Measurements from ENCODE around the gene THOC1. TPM values are rescaled to one million over a fixed set of nuclear protein-coding genes. Genes with fewer than 3 reads are reported as not detected.

Gene THOC1
- total and polyA plus RNA-seq, 5 experiments from 2014 or later: 12.4 to 88.5 (median 16.4) TPM

- no peaks in the 10 kb centered on the region for H3K27me3 Mint-ChIP-seq
- H3K27ac Mint-ChIP-seq: peak overlapping the region in 9 of 10 donors; percentile 9 to 100 (median 74)
- H3K4me3 Mint-ChIP-seq: peak overlapping the region; percentile 46 to 100 (median 98)
- H3K36me3 Mint-ChIP-seq: peaks cover 0 to 12% (median 6%) of the 10 kb centered on the region in 3 donors
- no peaks in the 10 kb centered on the region for H3K9me3 Mint-ChIP-seq
- DNase-seq: no peak
- no peak for ATAC-seq
- peaks cover 9 to 40% (median 39%) of the 10 kb centered on the region in 4 donors for H3K4me1 Mint-ChIP-seq
- POLR2A ChIA-PET: no interaction called here
These were observed 1.7 kb upstream of the THOC1 start for GRCh38 chr18:269480-270095.

DNA sequence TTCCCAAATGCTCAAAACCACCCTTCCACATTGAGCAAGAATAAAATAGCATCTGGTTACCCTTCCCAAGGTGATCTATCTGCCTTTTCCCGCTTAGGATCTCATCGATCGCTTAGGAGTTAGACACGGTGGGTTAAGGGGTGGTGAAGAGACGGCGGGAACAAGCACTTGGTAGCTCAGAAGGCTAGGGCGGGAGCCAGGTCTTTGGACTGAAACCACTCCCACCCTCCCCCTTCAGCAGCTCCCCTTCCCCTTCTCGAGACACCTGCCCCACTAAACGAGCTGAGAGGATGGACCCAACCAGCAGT is 513 bp downstream of the THOC1 start:
- ATAC-seq: no peak
- DNase-seq: no peak
- H3K27ac Mint-ChIP-seq: peak overlapping the region; percentile 63 to 100 (median 100)
- H3K9me3 Mint-ChIP-seq: no peaks in the 10 kb centered on the region
- peak overlapping the region; percentile 93 to 100 (median 98) for H3K4me3 Mint-ChIP-seq
- POLR2A ChIA-PET: interaction anchor here (1.0 to 1.8 kb wide), 7 partner anchors 9 to 563 kb away, joined by 4 to 22 read pairs (median 5); partner anchors contain the start of genes ENOSF1 and USP14
- H3K27me3 Mint-ChIP-seq: no peaks in the 10 kb centered on the region
- peaks cover 11 to 33% (median 13%) of the 10 kb centered on the region in 3 donors for H3K36me3 Mint-ChIP-seq
- H3K4me1 Mint-ChIP-seq: peaks cover 15 to 48% (median 45%) of the 10 kb centered on the region in 4 donors

- no peak overlapping the region for H3K4me3 Mint-ChIP-seq
- peak overlapping the region in 1 of 10 donors; percentile 12 for H3K27ac Mint-ChIP-seq
- H3K36me3 Mint-ChIP-seq: peaks cover 17 to 81% (median 31%) of the 10 kb centered on the region in 3 donors
- no peak for ATAC-seq
- no peak for DNase-seq
- H3K9me3 Mint-ChIP-seq: no peaks in the 10 kb centered on the region
- H3K4me1 Mint-ChIP-seq: peaks cover 12 to 21% (median 16%) of the 10 kb centered on the region in 4 donors
- no peaks in the 10 kb centered on the region for H3K27me3 Mint-ChIP-seq
- POLR2A ChIA-PET: no interaction called here
These were observed 6.3 kb downstream of the THOC1 start for GRCh38 chr18:261398-262073.

DNA sequence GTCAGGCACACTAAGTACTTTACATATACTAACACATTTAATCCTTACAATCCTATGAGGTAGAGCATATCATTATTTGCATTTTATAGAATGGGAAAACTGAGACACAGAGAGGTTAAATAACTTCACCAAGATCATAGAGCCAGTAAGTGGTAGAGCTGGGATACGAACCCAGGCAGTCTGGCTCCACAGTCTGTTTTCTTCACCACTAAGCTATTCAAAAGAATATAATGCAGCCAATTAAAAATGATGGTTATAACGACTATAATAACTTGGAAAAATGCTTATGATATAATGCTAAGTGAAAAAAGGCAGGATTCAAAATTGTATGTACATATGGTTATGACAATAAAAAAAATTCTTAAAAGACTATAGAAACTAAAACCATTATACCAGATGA is 7.3 kb downstream of the THOC1 start:
- POLR2A ChIA-PET: no interaction called here
- H3K36me3 Mint-ChIP-seq: peaks cover 17 to 86% (median 37%) of the 10 kb centered on the region in 3 donors

DNA sequence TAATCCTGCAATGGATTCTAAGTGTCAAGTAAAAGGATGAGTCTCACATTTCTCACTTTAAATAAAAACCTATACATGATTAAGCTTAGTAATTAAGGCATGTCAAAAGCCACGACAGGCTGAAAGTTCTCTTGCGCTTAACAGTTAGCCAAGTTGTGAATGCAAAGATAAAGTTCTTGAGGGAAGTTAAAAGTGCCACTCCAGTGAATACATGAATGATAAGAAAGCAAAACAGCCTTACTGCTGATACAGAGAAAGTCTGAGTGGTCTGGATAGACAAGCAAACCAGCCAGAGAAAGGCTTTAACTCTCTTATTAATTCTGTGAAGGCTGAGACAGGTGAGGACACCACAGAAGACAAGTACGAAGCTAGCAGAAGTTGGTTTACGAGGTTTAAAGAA is 12.7 kb downstream of the THOC1 start:
- no peak for ATAC-seq
- Mint-ChIP-seq H3K4me3 (no peak overlapping the region), H3K4me1 (no peaks in the 10 kb centered on the region), H3K36me3 (peaks cover 13 to 88% (median 50%) of the 10 kb centered on the region in 3 donors), H3K9me3 (no peaks in the 10 kb centered on the region), H3K27ac (no peak overlapping the region), H3K27me3 (no peaks in the 10 kb centered on the region)
- POLR2A ChIA-PET: interaction anchor here (1.2 kb wide), 1 partner anchor 13 kb away, joined by 4 read pairs; the partner anchor contains the start of gene THOC1
- DNase-seq: no peak

More for the DNA sequence above, 7.3 kb downstream of the THOC1 start:
- no peaks in the 10 kb centered on the region for H3K27me3 Mint-ChIP-seq
- ATAC-seq (no peak), DNase-seq (no peak)
- no peaks in the 10 kb centered on the region for H3K9me3 Mint-ChIP-seq
- H3K4me3 Mint-ChIP-seq: no peak overlapping the region
- peaks cover 4 to 12% (median 10%) of the 10 kb centered on the region in 4 donors for H3K4me1 Mint-ChIP-seq
- no peak overlapping the region for H3K27ac Mint-ChIP-seq

DNA sequence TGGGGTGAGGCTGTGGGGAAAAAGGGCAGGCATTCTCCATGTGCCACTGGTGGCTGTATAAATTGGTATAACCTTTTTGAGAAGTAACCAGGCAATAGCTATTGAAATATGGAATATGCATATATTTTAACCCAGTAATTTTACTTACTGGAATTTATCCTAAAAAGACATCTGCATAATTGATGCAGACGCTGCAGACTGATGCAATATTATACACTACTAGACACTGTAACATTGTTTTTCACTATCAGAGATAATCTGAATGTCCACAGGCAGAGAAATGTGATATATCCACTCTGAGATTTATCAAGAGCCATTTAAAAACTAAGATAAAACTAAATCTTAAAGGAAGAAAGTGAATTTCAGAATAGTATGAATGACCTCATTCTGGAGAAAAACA is 14.7 kb downstream of the THOC1 start:
- no peak overlapping the region for H3K4me3 Mint-ChIP-seq
- H3K27me3 Mint-ChIP-seq: no peaks in the 10 kb centered on the region
- H3K36me3 Mint-ChIP-seq: peaks cover 11 to 89% (median 45%) of the 10 kb centered on the region in 3 donors
- no peak for ATAC-seq
- H3K9me3 Mint-ChIP-seq: no peaks in the 10 kb centered on the region
- H3K27ac Mint-ChIP-seq: no peak overlapping the region
- POLR2A ChIA-PET: interaction anchor here (0.6 kb wide), 1 partner anchor 9 kb away, joined by 3 read pairs; no protein-coding TSS in a partner anchor
- peaks cover 0 to 1% (median 0%) of the 10 kb centered on the region in 4 donors for H3K4me1 Mint-ChIP-seq
- no peak for DNase-seq

DNA sequence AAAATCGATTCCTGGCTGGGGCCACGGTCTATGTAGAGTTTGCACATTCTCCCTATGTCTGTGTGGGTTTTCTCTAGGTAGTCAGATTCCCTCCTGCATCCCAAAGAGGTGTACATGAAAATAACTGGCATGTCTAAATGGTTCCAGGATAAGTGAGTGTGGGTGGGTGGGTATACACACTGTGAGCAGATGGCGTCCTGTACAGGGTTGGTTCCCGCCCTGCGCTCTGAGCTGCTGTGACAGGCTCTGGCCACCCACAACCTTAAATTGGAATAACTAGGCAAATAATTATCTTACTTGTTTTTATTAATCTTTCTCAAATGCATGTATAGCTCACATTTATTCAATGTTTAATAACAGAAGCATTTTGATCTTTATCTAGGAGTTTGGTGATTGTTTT is 16.3 kb downstream of the THOC1 start:
- Mint-ChIP-seq H3K4me3 (no peak overlapping the region), H3K27ac (no peak overlapping the region), H3K36me3 (peaks cover 4 to 87% (median 39%) of the 10 kb centered on the region in 3 donors), H3K9me3 (no peaks in the 10 kb centered on the region), H3K4me1 (peaks cover 0 to 1% (median 0%) of the 10 kb centered on the region in 4 donors), H3K27me3 (no peaks in the 10 kb centered on the region)
- ATAC-seq (no peak), DNase-seq (no peak)
- POLR2A ChIA-PET: interaction anchor here (1.2 kb wide), 1 partner anchor 17 kb away, joined by 3 read pairs; the partner anchor contains the start of gene THOC1

- DNase-seq: no peak
- no peak overlapping the region for H3K27ac Mint-ChIP-seq
- H3K9me3 Mint-ChIP-seq: no peaks in the 10 kb centered on the region
- H3K4me3 Mint-ChIP-seq: no peak overlapping the region
- POLR2A ChIA-PET: interaction anchor here (1.2 kb wide), 1 partner anchor 17 kb away, joined by 3 read pairs; the partner anchor contains the start of gene THOC1
- H3K36me3 Mint-ChIP-seq: peaks cover 4 to 85% (median 39%) of the 10 kb centered on the region in 3 donors
- no peaks in the 10 kb centered on the region for H3K27me3 Mint-ChIP-seq
- peaks cover 0 to 1% (median 0%) of the 10 kb centered on the region in 4 donors for H3K4me1 Mint-ChIP-seq
- ATAC-seq: no peak
These were observed 17.2 kb downstream of the THOC1 start for GRCh38 chr18:250685-251084.

DNA sequence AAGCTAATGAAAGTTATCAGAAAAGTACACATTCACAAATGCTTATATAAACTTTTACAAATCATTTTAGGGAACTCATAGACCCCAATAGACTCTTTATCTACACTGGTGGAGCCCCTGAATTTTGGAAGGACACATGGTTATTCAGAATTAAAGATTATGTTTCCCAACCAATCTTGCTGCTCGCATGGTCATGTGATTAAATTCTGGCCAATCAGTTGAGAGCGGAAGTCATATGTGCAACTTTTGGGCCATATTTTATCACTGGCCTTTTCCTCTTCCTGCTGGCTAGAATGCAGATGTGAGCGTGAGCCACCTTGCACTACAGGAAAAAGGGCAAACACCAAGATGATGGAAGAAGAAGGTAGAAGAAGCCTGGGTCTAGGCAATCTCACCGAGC is 19.8 kb downstream of the THOC1 start:
- Mint-ChIP-seq H3K4me1 (peaks cover 0 to 7% (median under 1%) of the 10 kb centered on the region in 4 donors), H3K27me3 (no peaks in the 10 kb centered on the region), H3K9me3 (no peaks in the 10 kb centered on the region), H3K4me3 (no peak overlapping the region), H3K27ac (no peak overlapping the region), H3K36me3 (peaks cover 13 to 87% (median 41%) of the 10 kb centered on the region in 3 donors)
- ATAC-seq (no peak), DNase-seq (no peak)
- POLR2A ChIA-PET: no interaction called here

GRCh38 chr18:245282-245847 is 22.5 kb downstream of the THOC1 start:
- DNase-seq: no peak
- Mint-ChIP-seq H3K4me3 (no peak overlapping the region), H3K27ac (peak overlapping the region in 3 of 10 donors; percentile 36 to 70 (median 46)), H3K27me3 (no peaks in the 10 kb centered on the region), H3K4me1 (peaks cover 0 to 9% (median 5%) of the 10 kb centered on the region in 4 donors), H3K36me3 (peaks cover 10 to 85% (median 36%) of the 10 kb centered on the region in 3 donors), H3K9me3 (no peaks in the 10 kb centered on the region)
- POLR2A ChIA-PET: no interaction called here
- no peak for ATAC-seq

GRCh38 chr18:240175-240574 is 27.7 kb downstream of the THOC1 start:
- POLR2A ChIA-PET: no interaction called here
- Mint-ChIP-seq H3K27ac (no peak overlapping the region), H3K4me1 (peaks cover 0 to 8% (median 5%) of the 10 kb centered on the region in 4 donors), H3K36me3 (peaks cover 5 to 52% (median 19%) of the 10 kb centered on the region in 3 donors), H3K27me3 (no peaks in the 10 kb centered on the region), H3K9me3 (no peaks in the 10 kb centered on the region), H3K4me3 (no peak overlapping the region)
- DNase-seq: no peak
- no peak for ATAC-seq

- H3K9me3 Mint-ChIP-seq: no peaks in the 10 kb centered on the region
- peaks cover 0 to 8% (median 2%) of the 10 kb centered on the region in 4 donors for H3K4me1 Mint-ChIP-seq
- no peak for DNase-seq
- H3K27me3 Mint-ChIP-seq: no peaks in the 10 kb centered on the region
- ATAC-seq: no peak
- no peak overlapping the region for H3K27ac Mint-ChIP-seq
- POLR2A ChIA-PET: no interaction called here
- H3K4me3 Mint-ChIP-seq: no peak overlapping the region
- peaks cover 8 to 31% (median 17%) of the 10 kb centered on the region in 3 donors for H3K36me3 Mint-ChIP-seq
These were observed 36.3 kb downstream of the THOC1 start for GRCh38 chr18:231563-231962.

DNA sequence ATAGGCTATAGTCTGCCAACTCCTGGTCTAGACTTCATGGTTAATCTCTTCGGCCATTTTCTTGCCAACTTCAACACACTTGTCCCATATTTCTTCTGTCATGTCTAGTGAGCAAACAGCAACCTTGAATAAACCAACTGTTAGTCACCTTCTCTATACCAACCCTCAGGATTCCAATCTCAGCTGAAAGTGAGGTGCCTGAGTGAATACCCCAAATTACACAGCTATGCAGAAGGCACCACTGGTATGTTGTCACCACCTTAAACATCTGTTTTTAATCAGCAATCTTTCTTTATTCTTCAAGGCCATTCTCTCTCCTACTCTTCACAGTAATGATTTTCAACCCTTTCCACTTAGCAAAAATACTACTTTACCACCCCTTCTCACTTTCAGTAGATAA is 39.3 kb downstream of the THOC1 start:
- H3K9me3 Mint-ChIP-seq: no peaks in the 10 kb centered on the region
- H3K4me3 Mint-ChIP-seq: no peak overlapping the region
- H3K36me3 Mint-ChIP-seq: peaks cover 20 to 57% (median 27%) of the 10 kb centered on the region in 3 donors
- no peaks in the 10 kb centered on the region for H3K27me3 Mint-ChIP-seq
- peaks cover 0 to 8% (median 1%) of the 10 kb centered on the region in 4 donors for H3K4me1 Mint-ChIP-seq
- no peak for DNase-seq
- H3K27ac Mint-ChIP-seq: peak overlapping the region in 4 of 10 donors; percentile 21 to 58 (median 40)
- ATAC-seq: no peak
- POLR2A ChIA-PET: no interaction called here

Data from naive thymus-derived CD8-positive, alpha-beta T cell (primary cell).